ENCODE results near the gene CELF2. TPM values are rescaled to one million over a fixed set of nuclear protein-coding genes. Genes with fewer than 3 reads are reported as not detected.

The CELF2 gene
- total and polyA plus RNA-seq, 2 experiments from 2014 or later = 16.6 to 26.9 TPM

DNA sequence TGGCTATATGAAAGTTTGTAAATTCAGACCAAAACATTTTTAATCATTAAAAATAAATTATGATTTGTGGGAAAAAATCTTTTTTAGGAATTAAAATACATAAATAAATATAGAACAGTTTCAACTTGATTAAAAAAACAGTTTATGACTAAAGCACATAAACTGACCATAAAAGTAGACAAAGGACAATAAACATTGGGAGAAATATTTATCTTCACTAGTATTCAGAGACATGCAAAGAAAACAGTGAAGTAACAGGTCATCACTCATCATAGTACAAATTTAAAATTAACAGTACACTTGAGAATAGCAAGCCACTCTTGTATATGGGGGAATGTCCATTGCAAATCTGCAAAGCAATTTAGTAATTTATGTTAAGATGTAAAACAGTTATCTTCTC, 28.0 kb upstream of the CELF2 start:
- no peaks in the 10 kb centered on the region for H3K4me1 ChIP-seq (ENCODE audit: insufficient read depth)
- H3K9me3 ChIP-seq (ENCODE audit: low read depth) = no peaks in the 10 kb centered on the region
- H3K27ac ChIP-seq = no peak overlapping the region
- H3K4me2 ChIP-seq = no peak overlapping the region
- no peak for DNase-seq (ENCODE audit: low spot score)
- H3K27me3 ChIP-seq = no peaks in the 10 kb centered on the region
- H3K36me3 ChIP-seq (replicated peaks; ENCODE audit: insufficient read depth, low read depth) = no peaks in the 10 kb centered on the region
- no peak overlapping the region for H2AFZ ChIP-seq
- no peak overlapping the region for H3K4me3 ChIP-seq
- TF ChIP-seq, protein P1, sequence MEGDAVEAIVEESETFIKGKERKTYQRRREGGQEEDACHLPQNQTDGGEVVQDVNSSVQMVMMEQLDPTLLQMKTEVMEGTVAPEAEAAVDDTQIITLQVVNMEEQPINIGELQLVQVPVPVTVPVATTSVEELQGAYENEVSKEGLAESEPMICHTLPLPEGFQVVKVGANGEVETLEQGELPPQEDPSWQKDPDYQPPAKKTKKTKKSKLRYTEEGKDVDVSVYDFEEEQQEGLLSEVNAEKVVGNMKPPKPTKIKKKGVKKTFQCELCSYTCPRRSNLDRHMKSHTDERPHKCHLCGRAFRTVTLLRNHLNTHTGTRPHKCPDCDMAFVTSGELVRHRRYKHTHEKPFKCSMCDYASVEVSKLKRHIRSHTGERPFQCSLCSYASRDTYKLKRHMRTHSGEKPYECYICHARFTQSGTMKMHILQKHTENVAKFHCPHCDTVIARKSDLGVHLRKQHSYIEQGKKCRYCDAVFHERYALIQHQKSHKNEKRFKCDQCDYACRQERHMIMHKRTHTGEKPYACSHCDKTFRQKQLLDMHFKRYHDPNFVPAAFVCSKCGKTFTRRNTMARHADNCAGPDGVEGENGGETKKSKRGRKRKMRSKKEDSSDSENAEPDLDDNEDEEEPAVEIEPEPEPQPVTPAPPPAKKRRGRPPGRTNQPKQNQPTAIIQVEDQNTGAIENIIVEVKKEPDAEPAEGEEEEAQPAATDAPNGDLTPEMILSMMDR (IDR thresholded peaks at IDR 0.05; ENCODE audit: poor library complexity) = no peak
- no peak for TF ChIP-seq EZH2 (IDR thresholded peaks at IDR 0.05; ENCODE audit: borderline replicate concordance)
- no peak for TF ChIP-seq EZH2phosphoT487 (IDR thresholded peaks at IDR 0.05; ENCODE audit: low read depth, severe bottlenecking, unreplicated experiment)
- no peaks in the 10 kb centered on the region for H4K20me1 ChIP-seq (ENCODE audit: insufficient read depth, poor library complexity, severe bottlenecking)
- no peaks in the 10 kb centered on the region for H3K79me2 ChIP-seq
- H3K9me2 ChIP-seq (replicated peaks; ENCODE audit: insufficient read depth) = no peaks in the 10 kb centered on the region

DNA sequence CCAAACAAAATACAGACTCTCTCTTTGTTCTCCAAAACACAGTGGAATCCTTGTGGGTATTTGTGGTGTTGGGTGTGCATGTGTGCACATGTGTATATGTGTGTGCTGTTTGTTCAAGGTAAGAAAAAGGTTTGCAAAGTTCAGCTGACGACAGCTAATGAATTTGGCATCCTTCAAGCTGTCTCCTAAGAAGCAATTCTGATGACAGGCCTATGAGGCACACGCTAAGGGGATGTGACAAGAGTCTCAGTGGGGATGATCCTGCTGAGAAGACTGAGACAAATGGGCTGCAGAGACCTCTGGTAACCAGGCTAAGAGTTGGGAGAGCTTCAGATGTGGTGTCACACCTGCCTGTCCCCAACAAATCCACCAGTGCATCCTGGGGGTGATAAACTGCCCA, 26.5 kb upstream of the CELF2 start:
- no peaks in the 10 kb centered on the region for H4K20me1 ChIP-seq (ENCODE audit: insufficient read depth, poor library complexity, severe bottlenecking)
- H2AFZ ChIP-seq = no peak overlapping the region
- H3K4me1 ChIP-seq (ENCODE audit: insufficient read depth) = no peaks in the 10 kb centered on the region
- no peaks in the 10 kb centered on the region for H3K36me3 ChIP-seq (replicated peaks; ENCODE audit: insufficient read depth, low read depth)
- H3K27ac ChIP-seq = no peak overlapping the region
- no peaks in the 10 kb centered on the region for H3K9me2 ChIP-seq (replicated peaks; ENCODE audit: insufficient read depth)
- no peaks in the 10 kb centered on the region for H3K27me3 ChIP-seq
- H3K79me2 ChIP-seq = no peaks in the 10 kb centered on the region
- no peak overlapping the region for H3K4me3 ChIP-seq
- no peaks in the 10 kb centered on the region for H3K9me3 ChIP-seq (ENCODE audit: low read depth)
- H3K4me2 ChIP-seq = no peak overlapping the region
- no peak for TF ChIP-seq EZH2phosphoT487 (IDR thresholded peaks at IDR 0.05; ENCODE audit: low read depth, severe bottlenecking, unreplicated experiment)
- TF ChIP-seq EZH2 (IDR thresholded peaks at IDR 0.05; ENCODE audit: borderline replicate concordance) = no peak
- TF ChIP-seq, protein P1 (IDR thresholded peaks at IDR 0.05; ENCODE audit: poor library complexity) = no peak
- 90% methylated on average over 2 of the region's 2 CpGs for WGBS (ENCODE audit: low lambda C conversion rate, missing lambda C conversion rate)
- DNase-seq (ENCODE audit: low spot score) = no peak

GRCh38 chr10:10992072-10992471, 25.6 kb upstream of the CELF2 start:
- no peak overlapping the region for H2AFZ ChIP-seq
- 83% methylated on average over 2 of the region's 2 CpGs for WGBS (ENCODE audit: low lambda C conversion rate, missing lambda C conversion rate)
- no peak for DNase-seq (ENCODE audit: low spot score)
- no peak overlapping the region for H3K27ac ChIP-seq
- no peaks in the 10 kb centered on the region for H3K4me1 ChIP-seq (ENCODE audit: insufficient read depth)
- TF ChIP-seq EZH2phosphoT487 (IDR thresholded peaks at IDR 0.05; ENCODE audit: low read depth, severe bottlenecking, unreplicated experiment) = no peak
- no peak for TF ChIP-seq EZH2 (IDR thresholded peaks at IDR 0.05; ENCODE audit: borderline replicate concordance)
- TF ChIP-seq, protein P1 (IDR thresholded peaks at IDR 0.05; ENCODE audit: poor library complexity) = no peak
- no peak overlapping the region for H3K4me3 ChIP-seq
- H3K27me3 ChIP-seq = no peaks in the 10 kb centered on the region
- H3K36me3 ChIP-seq (replicated peaks; ENCODE audit: insufficient read depth, low read depth) = no peaks in the 10 kb centered on the region
- H3K9me2 ChIP-seq (replicated peaks; ENCODE audit: insufficient read depth) = no peaks in the 10 kb centered on the region
- H4K20me1 ChIP-seq (ENCODE audit: insufficient read depth, poor library complexity, severe bottlenecking) = no peaks in the 10 kb centered on the region
- H3K9me3 ChIP-seq (ENCODE audit: low read depth) = no peaks in the 10 kb centered on the region
- H3K79me2 ChIP-seq = no peaks in the 10 kb centered on the region
- H3K4me2 ChIP-seq = no peak overlapping the region

Data from hepatocyte (in vitro differentiated cells).